IPS-18c (cell line): ENCODE data around the gene NEMF.
A peak's percentile ranks its signal among the peaks of the same experiment; 100 is the strongest.
"Not testable (repeated sequence)": the region's sequence is repeated elsewhere in the genome, so short reads cannot be mapped to it uniquely, and the experiment has no call there.

ENCODE experiments used
- H3K4me3 ChIP-seq: 2 replicates; pipeline ENCODE4 v1.7.0; 2013; ENCODE audit warnings: low read depth, mild to moderate bottlenecking, low read length, moderate library complexity; ENCODE audit not compliant: insufficient read depth
- H3K9me3 ChIP-seq: one replicate; pipeline ENCODE4 v1.6.1; 2013; ENCODE audit warnings: mild to moderate bottlenecking, low read length, moderate library complexity; ENCODE audit not compliant: control insufficient read depth, insufficient read depth

NEMF gene

DNA sequence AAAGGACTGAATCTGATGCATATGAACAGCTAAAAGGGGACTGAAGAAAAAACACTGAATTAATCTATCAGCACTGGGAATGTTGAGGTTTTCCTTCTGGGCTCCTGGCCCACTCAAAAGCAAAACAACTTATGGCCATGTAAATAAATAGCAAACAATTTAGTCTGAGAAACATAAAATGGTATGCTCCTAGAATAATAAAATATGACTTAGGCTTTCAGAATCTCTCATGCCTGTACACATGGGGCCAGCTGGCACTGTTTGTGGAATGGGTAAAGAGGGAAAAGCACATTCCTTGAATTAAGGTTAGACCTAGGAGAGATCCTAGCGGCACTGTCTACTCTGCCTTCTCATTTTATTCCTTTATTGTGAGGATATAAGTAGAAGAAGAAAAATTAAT is 78.5 kb downstream of the NEMF start:
- Histone ChIP-seq H3K4me3 (no peak overlapping the region), H3K9me3 (no peaks in the 10 kb centered on the region)

DNA sequence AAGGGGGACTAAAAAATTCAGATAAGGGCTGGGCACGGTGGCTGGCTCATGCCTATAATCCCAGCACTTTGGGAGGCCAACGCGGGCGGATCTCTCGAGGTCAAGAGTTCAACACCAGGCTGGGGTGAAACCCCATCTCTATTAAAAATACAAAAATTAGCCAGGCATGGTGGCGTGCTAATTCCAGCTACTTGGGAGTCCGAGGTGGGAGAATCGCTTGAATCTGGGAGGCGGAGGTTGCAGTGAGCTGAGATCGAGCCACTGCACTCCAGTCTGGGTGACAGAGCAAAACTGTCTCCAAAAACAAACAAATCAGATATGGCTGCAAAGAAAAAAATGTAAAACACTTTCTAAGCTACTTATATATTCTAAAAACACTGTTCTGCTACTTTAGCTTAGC is 80.9 kb downstream of the NEMF start:
- H3K9me3 ChIP-seq, H3K4me3 ChIP-seq: not testable (repeated sequence)

DNA sequence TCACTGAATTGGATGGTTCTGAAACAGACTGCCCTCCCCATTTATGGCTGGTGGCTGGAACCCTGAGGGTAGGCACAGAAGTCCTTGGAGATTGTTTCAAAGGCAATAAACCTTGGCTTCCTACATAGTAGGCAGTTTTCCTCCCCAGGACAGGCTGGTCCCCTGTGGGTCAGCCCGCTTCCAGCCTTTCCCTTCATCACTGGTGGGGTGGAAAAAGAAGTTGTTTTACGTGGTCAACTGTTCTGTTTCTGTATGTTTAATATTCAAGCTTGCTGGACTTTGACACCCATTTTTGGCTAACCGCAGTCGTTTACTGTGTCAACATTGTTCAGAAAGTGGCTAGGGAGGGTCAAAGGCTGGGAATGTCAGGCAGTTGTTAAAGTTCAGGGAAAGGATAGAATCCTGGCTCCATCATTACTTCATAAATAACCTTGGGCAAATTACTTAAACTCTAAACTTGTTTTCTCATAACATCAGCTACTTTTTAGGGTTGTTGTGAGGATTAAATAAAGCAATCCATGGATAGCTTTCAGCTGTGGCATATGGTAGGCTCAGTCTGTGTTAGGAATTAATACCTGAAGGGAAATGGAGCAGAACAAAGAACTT is 82.3 kb downstream of the NEMF start:
- Histone ChIP-seq H3K9me3 (no peaks in the 10 kb centered on the region), H3K4me3 (no peak overlapping the region)

DNA sequence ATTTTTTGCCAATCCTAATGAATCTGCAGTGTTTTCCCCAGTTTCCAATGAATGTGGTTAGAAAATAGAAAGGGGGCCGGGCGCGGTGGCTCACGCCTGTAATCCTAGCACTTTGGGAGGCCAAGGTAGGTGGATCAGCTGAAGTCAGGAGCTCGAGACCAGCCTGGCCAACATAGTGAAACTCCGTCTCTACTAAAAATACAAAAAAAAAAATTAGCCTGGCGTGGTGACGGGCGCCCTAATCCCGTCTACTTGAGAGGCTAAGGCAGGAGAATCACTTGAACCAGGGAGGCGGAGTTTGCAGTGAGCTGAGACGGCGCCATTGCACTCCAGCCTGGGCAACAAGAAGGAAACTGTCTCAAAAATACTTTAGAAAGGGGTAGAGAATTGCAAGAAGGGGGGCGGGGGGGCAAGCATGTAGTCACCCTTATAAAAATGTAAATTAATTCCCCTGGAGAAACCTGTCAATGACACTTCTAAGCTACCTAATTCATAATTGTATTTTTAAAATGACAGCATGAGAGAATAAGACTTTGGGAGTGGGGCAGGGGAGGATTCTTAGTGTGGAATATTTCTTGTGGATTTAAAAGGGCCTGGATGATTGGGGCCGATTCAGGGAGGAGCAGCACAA is 82.9 kb downstream of the NEMF start:
- peak overlapping the region; percentile 100; the same call in 1 of the 2 replicates for H3K4me3 ChIP-seq
- no peaks in the 10 kb centered on the region for H3K9me3 ChIP-seq

DNA sequence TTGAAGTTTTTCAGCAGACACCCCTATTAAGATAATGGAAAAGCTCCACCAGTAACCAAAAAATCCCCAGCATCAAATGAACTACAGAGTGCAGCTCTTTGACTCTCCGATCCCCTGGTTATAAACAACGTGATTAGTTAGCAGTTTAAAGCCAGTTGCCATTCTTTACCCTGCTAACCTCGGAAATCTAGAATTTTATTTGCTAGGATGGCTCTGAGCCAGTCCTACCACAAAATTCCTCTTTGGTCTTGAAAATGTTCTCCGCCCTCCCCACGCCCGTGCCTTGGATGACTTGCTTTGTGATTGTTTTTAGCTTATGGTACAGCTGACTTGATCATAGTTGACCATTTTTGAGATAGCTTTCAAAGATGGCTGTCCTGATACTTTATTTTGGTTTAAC is 83.4 kb downstream of the NEMF start:
- Histone ChIP-seq H3K9me3 (no peaks in the 10 kb centered on the region), H3K4me3 (peak overlapping the region; percentile 100; the same call in 1 of the 2 replicates)

DNA sequence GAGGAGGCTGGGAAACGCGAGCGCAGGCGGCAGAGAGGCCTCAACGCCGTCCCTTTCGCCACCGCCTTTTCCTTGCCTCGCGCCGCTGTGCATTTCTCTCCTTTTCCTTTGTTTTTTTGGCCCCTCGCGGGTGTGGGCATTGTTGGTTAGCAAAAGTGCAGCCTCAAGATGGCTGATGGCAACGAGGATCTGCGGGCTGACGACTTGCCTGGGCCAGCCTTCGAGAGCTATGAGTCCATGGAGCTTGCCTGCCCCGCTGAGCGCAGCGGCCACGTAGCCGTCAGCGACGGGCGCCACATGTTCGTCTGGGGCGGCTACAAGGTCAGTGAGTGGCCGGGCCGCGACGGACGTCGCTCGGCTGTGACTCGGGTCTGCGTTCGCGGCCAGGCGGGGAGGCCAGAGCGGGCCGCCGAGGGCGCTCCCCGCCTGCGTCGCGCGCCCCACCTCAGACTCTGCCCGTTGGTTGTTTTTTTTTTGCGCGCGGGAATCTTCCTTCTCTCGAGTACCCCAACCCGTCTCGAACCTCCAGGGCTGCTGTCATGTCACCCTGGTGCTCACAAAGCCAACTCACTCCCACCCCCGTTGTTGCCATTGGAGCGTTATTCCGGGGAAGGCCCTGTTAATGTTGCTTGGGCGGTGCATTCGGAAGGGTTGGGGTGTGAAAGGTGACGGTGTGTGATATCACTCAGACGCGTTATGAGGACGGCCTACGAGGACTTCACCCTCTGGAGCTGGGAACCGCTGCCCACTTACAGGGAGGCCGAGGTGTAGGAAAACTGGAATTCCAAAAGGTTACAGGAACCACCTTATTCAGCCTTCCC is 84.1 kb downstream of the NEMF start:
- Histone ChIP-seq H3K4me3 (peak overlapping the region; percentile 100), H3K9me3 (no peaks in the 10 kb centered on the region)

DNA sequence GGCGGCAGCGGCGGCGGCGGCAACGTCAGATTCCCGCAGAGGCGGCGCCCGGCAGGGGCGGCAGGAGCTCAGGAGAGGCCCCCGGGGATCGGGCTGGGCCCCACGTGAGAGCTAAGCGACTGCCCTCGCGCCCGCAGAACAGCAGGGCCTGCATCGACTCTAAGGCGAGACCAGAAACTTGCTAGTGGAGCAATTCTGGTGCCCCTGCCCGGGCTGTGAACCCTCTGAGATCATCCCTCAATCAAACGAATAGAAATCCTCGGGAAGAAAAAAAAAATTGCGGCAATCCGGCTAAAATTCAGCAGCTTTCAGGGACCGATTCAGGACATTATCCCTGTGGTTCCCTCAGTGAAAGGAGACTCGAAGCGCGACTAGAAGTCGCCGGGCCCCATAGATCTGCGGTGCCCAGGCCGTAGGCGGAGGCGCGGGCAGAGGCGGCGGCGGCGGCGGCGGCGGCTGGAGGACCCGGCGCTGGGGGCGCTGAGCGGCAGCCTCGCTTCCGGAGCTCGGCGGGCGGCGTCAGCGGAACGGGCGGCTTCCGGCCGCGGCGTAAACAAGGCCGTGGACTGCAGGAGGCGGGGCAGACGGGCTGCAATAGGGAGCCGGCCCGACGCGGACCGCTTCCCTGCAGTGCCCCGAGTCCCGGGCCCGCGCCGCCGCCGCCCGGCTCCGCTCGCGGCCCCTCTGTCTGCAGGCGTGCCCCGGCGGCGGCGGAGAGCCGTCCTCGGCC is 84.9 kb downstream of the NEMF start, which contains the start of gene KLHDC2:
KLHDC2 (plus strand) TSS at position 583 of the 730 bp plus-strand sequence. CDS start 316 bp downstream, outside the sequence.
- Histone ChIP-seq H3K4me3 (peak within 1 kb of the TSS; percentile 100), H3K9me3 (no peaks in the 10 kb centered on the region)

DNA sequence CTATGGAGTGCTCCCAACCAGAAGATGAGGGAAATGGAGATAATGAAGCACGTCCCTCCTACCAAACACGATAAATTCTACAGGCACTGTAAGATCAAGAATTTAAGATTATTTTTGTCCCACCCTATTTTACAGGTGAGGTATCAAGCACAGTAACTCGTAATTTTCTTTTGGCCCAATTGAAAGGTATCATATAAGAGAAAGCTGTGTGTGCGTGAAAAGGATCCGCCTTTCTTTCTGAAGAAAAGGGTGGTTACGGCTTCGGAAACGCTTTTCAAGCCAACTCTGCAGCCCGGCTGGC is 85.4 kb downstream of the NEMF start:
- Histone ChIP-seq H3K9me3 (no peaks in the 10 kb centered on the region), H3K4me3 (peak overlapping the region; percentile 100; the same call in 1 of the 2 replicates)

DNA sequence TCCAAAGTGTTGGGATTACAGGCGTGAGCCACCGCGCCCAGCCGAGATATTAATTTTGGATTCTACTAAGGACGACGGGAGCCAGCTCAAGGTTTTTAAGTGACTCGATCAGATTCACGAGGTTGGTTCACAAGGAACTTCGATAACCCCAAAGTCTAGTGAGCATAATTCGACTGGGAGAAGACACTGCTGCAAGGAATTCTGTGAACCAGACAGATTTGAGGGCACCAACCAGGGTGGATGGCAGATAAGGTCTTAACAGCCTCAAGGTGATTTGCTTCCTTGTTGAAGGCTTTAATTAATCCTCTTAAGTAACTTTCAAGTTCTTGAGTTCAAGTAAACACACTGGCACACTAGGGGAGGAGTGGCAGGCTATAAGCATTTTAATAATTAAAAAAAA is 85.7 kb downstream of the NEMF start:
- H3K9me3 ChIP-seq: no peaks in the 10 kb centered on the region
- H3K4me3 ChIP-seq: peak overlapping the region; percentile 100; the same call in 1 of the 2 replicates

DNA sequence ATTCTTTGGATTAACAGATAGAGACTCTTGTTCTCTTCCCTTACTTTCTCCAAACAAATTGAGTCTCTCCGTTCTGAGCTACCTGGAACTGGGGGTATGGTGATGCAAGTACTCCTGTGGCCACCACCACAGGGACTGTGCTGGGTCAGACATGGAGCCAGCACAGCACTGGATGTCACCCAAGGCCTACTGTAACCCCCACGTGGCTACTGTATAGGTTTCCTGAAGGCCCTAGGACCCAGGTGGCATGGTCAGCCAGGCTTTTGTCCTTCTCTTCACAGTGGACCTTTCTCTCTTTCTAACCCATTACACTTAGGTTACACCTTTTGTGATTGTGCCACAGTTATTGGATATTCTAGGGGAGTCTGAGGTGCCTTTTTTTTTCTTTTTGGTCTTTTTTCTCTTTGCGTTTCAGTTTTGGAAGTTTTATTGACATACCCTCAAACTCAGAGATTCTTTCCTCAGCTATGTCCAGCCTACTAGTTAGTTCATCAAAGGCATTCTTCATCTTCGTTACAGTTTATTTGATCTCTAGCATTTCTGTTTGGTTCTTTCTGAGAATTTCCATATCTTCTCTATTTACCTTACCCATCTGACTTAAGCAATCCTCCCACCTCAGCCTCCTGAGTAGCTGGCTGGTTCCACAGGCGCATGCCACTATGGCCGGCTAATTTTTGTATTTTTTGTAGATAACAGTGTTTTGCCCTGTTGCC is 90.6 kb downstream of the NEMF start:
- Histone ChIP-seq H3K9me3 (no peaks in the 10 kb centered on the region), H3K4me3 (no peak overlapping the region)

DNA sequence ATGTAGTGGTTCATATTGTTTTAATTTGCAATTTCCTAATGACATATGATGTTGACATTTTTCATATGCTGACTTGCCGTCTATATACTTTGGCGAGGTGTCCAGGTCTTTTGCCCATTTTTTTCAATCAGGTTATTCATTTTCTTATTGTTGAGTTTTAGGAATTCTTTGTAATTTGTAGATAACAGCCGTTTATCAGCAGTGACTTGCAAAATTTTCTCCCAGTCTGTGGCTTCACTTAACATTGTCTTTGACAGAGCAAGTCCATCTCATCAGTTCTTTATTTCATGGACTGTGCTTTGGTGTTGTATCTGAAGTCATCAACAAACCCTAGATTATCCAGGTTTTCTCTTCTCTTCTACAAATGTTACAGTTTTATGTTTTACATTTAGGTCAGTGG is 97.2 kb downstream of the NEMF start:
- H3K4me3 ChIP-seq: no peak overlapping the region
- no peaks in the 10 kb centered on the region for H3K9me3 ChIP-seq

DNA sequence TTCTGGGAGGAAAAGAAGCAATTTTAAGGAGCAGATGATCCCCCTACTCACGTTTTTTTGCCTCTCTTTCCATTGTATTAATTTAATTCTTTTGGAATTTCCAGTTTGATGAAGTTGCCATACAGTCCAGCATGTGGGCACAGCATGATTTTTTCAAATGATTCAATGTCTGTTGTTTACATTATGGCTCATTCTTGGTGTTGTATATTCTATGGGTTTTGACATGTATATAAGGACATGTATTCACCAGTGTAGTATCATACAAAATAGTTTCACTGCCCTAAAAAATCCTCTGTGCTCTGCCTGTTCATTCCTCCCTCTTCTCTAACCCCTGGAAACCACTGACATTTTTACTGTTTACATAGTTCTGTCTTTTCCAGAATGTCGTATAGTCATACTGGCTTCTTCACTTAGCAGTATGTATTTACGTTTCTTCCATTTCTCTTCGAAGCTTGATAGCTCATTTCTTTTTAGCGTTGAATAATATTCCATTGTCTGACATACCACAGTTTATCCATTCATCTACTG is 98.0 kb downstream of the NEMF start:
- no peaks in the 10 kb centered on the region for H3K9me3 ChIP-seq
- no peak overlapping the region for H3K4me3 ChIP-seq

DNA sequence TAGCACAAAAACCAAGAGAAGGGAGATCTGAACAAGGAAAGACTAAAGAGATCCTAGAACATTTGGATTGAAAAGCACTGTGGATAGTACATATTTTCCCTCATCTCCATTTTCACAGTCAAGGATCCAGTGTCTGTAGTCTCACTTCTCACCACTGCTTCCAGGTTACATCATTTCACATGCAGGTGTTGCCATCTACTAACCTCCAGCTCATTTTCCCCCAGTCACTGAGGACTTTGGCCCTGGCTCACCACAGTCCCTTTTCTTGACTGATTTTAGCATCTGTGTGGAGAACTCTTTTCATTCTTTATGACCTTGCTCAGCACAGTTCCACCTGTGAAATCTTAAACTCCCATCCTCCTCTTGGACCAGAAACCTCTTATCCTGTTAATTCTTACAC is 106.1 kb downstream of the NEMF start:
- not testable (repeated sequence) for H3K4me3 ChIP-seq, H3K9me3 ChIP-seq

DNA sequence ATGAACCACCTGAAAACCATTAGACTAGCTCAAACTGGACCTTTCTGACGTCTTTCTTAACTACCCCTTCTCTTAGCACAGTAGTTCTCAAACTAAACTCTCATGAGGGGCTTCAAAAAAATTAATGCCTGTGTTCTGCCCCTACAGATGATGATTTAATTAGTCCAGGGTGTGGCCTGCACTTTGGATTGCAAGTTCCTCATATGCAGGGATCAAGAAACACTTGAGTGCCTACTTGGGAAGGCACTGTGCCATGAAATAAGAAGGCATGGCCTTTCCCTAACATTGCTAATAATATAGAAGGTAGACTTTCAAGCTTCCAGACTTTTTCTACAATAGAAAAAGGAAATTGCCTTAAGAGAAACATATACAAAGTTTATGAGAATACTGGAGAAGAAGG is 107.4 kb downstream of the NEMF start:
- H3K4me3 ChIP-seq: no peak overlapping the region
- H3K9me3 ChIP-seq: peaks cover 2% of the 10 kb centered on the region

DNA sequence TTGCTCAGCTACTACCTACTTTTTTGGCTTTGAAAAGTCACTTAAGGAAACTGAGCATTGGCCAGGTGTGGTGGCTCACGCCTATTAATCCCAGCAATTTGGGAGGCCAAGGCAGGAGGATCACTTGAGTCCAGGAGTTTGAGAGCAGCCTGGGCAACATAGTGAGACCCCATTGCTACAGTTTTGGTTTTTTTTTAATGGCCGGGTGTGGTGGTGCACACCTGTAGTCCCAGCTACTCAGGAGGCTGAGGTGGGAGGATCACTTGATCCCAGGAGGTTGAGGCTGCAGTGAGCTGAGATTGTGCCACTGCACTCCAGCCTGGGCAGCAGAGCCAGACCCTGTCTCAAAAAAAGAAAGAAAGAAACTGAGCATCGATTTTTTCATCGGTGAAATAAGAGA is 116.9 kb downstream of the NEMF start:
- H3K4me3 ChIP-seq, H3K9me3 ChIP-seq: not testable (repeated sequence)

DNA sequence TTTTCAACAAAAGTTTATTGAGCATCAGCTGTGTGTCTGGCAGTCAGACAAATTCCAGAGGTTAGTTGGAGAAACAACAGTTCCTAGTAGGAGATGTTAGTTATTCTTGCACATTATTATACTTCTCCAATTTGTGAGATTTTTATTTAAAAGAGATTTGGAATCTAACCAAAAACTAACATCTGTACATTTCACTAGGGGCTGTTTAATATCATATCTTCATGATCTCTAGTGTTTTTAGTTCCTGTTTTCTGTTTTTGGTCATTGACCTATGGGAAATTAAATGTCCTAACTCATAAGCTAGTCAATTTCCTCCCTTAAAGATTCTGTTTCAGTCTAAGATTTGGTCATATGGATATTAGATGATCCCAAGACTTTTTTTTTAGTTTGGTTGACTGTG is 118.8 kb downstream of the NEMF start:
- H3K9me3 ChIP-seq: no peaks in the 10 kb centered on the region
- H3K4me3 ChIP-seq: no peak overlapping the region

DNA sequence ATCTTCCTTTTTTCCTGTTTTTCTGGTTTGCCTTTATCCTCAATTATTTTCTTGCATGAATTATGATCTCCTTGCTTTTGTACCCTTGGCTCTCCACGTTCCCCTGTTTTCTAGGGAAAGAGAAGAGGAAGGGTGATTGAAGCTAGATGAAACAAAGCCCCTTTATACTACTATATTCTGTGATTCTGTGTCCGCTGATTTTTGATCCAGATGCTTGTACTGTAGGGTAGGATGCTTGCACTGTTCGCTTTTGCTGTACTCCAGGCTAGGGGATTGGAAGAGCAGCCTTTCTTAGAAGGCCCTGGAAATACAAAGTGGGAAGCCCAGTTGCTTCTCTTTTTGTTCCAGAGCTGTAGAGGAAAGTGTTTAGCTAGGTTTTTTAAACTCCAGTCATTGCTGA is 119.7 kb downstream of the NEMF start:
- no peaks in the 10 kb centered on the region for H3K9me3 ChIP-seq
- no peak overlapping the region for H3K4me3 ChIP-seq
